ENCODE results near the gene FCGR3B. TPM values are rescaled to one million over a fixed set of nuclear protein-coding genes. Genes with fewer than 3 reads are reported as not detected.
"Not testable (repeated sequence)": the region's sequence is repeated elsewhere in the genome, so short reads cannot be mapped to it uniquely, and the experiment has no call there.

The FCGR3B gene
- total RNA-seq, 1 experiment from 2014 or later: not detected

DNA sequence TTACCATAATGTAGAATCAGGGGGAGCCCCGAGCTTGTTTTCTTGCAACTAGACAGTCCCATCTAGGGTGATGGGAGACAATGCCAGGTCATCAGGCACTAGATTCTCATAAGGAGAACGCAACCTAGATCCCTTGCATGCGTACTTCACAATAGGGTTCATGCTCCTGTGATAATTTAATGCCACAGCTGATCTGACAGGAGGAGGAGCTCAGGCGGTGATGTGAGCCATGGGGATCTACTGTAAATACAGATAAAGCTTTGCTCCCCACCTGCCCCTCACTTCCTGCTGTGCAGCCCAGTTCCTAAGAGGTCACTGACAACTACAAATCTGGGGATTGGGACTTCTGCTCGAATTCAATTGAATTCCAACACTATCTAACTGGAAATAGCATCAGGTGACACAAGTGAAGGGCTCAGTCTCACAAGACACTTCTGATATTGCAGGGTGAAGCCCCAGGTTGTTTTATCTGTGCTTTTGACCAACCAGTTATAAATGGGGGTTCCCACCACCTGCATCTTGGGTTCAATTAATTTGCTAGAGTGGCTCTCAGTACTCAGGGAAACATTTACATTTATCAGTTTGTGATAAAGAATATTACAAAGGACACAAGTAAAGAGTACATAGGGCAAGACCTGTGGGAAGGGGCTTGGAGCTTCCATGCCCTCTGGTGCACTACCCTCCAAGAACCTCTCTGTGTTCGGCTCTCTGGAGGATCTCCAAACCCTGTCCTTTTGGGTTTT, 7.4 kb upstream of the FCGR3B start:
- DNase-seq (ENCODE audit: low spot score): not testable (repeated sequence)

DNA sequence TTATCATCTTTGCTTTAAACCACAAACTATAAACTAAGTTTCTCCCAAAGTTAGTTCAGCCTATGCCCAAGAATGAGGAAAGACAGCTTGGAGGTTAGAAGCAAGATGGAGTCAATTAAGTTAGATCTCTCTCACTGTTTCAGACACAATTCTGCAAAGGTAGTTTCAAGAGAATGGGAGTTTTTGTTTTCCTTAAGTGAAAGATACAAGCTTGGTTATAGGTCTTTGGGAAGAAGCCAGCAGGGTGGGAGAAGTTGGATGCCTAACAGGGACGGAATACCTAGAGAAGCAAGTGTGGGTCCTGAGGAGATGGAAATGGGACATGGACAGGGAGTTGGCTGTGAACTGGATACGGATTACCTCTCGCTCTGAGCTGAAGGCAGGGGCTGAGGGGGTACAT, 6.0 kb upstream of the FCGR3B start:
- DNase-seq (ENCODE audit: low spot score): not testable (repeated sequence)

DNA sequence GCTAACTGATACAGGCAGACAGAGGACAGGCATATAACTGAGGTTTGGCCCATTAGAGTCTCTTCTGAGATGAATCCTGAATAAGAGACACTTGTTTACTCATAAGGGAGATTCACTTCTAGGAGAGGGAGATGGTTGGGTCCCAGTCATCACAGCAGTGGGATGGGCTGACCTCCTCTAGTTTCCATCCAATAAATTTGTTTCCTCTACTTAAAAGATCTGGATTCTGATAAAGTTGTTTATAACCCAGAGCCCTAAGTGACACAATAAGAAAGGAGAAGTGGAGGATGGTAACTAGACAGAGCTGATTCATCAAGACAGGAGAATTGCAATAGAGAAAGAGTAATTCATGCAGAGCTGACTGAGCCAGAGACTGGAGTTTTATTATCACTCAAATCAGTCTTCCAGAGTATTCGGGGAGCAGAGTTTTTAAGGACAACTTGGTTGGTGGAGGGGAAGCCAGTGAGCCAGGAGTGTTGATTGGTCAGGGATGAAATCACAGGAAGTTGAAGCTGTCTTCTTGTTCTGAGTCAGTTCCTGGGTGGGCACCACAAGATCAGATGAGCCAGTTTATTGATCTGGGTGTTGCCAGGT, 5.3 kb upstream of the FCGR3B start:
- DNase-seq (ENCODE audit: low spot score): not testable (repeated sequence)

DNA sequence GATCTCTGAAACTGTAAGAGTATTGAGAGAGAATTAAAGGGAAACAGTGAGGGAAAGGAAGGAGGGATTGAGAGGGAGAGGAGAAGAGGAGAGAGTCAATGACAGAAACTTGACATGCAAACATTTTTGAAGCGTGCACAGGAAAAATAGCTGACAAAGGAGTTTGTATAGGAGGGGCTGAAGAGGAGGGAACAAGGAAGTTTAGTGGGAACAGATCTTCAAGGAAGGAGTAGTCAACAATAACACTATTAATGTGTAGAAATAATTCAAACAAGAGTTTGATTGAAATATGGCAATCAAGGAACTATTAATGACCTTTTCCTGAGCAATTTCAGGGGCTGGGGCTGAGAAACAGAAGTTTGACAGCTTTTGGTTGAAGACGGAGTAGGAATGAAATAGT, 4.0 kb upstream of the FCGR3B start:
- DNase-seq (ENCODE audit: low spot score): not testable (repeated sequence)

DNA sequence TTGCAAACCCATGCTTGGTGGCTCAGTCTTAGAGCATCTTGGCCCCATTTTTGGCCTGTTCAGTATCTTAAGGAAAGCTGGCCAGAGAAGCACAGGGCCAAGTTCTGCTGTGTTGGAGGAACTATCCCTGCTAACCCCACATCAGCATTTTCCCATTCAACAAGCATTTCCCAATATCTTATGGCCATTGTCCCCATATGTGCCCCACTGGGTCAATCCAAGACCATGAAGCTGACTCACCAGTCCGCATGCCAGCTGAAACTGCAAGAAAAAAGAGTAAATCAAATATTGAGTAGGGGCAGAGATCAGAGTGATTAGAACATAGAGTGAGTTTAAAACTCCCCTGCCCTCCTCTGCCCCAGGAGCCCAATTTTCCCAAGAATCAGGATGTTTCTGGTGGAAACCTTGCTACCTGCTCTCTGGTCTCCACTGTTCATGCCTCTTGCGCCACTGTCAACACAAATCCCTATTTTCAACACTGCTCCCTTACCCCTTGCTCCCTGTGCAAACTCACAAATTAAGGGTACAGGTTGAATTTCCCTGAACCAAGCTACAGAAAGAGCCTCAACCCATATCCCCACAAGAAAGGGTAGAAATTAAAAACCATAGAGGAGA, 741 bp downstream of the FCGR3B start:
- not testable (repeated sequence) for DNase-seq (ENCODE audit: low spot score)

DNA sequence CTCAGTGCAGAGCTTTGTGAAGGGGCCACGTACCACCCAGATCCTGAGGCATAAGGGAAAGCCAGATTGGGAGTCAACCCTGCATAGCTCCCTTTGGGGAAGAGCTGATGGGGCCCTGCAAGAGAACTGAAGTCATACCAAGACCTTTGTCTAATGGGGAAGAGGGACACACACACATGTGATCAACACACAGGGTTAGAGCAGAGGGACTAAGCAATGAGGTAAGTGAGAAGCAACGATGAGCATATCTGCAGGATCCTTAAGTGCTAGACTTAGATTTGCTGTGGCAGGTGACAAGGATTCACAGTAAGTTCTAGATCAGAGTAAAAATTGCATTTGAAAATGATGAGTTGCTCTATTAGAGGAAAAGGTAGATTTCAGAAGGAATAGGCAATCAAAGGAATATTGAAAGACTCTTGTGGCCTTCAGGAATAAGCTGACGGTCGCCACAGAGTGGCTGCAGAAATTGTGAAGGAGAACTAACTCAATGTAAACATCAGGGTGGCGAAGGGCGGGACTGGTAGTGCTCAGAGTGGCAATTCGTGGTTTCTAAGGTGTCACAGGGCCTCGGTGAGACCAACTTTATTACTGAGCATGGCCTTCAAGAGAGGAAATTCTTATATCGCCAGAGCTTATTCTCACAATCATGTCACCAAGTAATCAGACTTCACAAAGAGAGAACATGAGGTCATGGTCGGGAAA, 4.4 kb downstream of the FCGR3B start:
- not testable (repeated sequence) for DNase-seq (ENCODE audit: low spot score)

DNA sequence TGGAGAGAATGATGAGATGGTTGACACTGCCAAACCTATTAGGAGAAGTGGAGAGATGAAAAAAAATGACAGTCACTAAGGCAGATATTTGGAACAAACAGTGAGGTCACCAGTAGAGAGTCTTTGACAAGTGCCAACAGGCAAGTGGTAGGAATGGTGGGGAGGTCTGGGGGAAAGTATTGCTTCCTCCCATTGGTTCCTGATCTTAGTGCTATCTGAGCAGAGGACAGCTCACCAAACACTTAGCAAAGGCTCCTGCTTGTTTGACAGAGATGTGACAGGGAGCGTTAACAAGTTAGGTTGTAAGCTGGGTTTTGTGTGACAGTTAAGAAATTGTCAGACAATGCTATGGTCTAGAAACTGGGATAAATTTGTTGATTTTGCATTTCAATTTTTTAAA, 6.4 kb downstream of the FCGR3B start:
- not testable (repeated sequence) for DNase-seq (ENCODE audit: low spot score)

DNA sequence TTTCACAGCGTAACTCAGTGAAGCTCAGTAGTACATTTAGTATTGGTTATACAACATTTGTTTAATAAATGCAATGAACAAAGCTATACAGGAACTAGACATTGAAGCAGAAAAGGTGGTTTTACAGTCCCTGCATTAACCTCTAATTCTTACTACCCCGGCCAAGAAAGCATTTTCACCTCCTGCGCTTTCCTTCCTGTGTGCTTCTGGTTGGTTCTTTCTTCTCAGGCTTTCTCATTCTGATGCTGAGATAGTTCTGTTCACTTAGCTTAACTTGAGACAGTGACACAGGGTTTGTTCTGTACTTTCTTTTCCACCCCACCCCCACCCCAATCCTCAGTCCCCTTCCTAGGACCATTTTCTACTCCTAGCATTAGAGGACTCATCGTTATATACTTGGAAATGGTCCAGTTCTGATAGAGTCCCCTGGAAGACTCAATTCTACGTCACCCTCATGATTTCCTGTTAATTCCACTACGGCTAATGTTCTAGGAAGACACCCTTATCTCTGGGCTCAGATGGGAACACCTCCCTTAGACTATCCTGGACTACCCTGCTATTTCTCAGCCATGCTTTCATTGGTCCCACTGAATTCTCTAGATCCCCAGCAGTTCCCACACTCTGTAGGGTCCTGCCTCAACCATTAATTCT, 7.5 kb downstream of the FCGR3B start:
- not testable (repeated sequence) for DNase-seq (ENCODE audit: low spot score)

DNA sequence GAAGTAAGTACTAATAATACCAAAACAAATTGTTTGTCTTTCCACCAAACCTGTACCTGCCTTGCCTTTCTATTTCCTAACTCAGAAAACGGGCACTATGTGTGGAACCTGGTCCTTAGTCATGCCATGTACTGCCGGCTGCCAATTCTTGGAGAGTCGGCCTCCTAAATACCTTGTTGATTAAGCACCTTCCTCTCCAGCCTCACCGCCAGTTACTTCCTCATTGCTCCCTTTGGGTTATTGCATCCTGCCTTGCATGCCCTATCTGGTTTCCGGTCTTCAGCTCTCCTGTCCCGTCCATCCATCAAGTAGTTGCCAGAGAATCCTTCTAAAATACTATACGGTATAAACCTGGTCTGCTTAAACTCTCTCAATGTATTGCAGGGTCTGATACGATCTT, 8.9 kb downstream of the FCGR3B start:
- DNase-seq (ENCODE audit: low spot score): not testable (repeated sequence)

DNA sequence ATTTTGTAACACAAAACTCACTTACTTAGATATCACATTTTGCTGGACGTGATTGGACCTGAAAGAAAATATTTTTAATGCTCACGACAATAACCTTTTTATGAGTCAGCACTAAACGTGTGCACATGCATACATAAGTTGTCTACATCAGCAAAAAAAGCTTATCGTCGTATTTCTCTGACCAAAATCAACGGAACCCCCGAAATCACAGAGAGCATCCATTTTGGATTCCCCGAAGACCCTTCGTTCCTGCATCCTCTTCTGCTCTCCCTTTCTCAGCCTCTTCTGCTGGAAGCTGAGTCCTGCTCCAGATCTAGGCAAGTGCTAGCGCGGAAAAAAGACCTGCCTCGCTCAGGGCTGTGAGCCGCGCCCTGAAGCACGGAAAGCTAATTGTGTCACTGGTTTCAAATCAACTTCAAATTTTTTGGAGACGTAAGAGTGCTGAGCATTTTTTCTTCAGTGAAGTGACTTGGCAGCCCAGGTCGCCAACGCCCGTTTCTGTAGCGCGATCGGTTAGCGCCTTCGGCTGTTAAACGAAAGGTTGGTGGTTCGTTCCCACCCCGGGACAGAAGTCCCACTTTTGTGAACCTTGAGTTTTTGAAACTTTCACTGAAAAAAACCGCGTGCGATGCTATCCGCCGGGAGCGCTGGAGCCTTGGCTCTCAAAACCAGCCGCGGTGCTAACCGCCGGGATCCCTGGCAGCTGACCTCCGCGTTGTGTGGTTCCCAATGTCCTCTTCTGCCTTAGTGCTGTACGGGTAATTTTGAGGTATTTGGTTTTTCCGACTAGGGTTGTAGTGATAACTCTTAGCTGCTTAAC, 9.6 kb downstream of the FCGR3B start:
- DNase-seq (ENCODE audit: low spot score): peak; percentile 92

DNA sequence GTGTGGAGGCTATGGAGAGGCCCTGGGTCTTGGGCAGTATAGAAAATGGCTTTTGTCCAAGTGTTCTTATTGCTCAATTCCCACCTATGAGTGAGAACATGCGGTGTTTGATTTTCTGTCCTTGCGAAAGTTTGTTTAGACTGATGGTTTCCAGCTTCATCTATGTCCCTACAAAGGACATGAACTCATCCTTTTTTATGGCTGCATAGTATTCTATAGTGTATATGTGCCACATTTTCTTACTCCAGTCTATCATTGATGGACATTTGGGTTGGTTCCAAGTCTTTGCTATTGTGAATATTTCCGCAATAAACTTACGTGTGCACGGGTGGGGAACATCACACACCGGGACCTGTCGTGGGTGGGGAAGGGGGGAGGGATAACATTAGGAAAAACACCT, 10.6 kb downstream of the FCGR3B start:
- not testable (repeated sequence) for DNase-seq (ENCODE audit: low spot score)

DNA sequence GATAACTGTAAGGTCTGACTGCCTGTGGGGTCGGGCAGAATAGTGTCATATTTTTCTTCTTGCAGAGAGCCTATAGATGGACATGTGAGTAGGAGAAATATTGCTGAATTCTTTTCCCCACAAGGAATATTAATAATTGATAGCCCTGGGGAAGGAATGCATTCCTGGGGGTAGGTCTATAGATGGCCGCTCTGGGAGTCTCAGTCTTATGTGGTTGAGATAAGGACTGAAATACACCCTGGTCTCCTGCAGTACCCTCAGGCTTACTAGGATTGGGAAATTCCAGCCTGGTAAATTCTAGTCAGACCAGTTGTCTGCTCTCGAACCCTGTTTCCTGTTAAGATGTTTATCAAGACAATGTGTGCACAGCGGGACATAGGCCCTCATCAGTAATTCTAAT, 12.5 kb downstream of the FCGR3B start:
- not testable (repeated sequence) for DNase-seq (ENCODE audit: low spot score)

DNA sequence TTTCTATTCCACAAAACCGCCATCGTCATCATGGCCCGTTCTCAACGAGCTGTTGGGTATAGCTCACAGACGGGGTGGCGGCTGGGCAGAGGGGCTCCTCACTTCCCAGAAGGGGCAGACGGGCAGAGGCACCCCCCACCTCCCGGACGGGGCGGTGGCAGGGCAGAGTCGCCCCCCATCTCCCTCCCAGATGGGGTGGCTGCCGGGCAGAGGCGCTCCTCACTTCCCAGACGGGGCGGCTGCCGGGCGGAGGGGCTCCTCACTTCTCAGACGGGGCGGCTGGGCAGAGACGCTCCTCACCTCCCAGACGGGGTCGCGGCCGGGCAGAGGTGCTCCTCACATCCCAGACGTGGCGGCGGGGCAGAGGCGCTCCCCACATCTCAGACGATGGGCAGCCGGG, 14.6 kb downstream of the FCGR3B start:
- DNase-seq (ENCODE audit: low spot score): not testable (repeated sequence)

DNA sequence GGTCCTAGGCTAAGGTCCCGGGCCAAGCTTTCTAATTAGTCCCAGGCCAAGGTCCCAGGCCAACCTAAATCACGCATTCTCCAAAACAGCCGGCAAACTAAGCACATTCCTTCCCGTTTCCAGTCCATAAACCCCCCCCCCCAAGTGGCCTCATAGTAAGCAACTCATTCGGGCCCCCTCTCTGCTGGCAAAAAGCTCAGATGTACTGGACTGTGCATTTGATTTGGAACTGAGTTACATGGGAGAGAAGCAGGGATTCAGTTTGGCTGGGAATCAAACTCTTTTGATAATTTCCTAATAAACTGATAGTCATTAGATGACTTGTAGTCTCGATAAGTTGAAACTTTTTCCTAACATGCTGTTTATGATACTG, 17.8 kb downstream of the FCGR3B start:
- not testable (repeated sequence) for DNase-seq (ENCODE audit: low spot score)

DNA sequence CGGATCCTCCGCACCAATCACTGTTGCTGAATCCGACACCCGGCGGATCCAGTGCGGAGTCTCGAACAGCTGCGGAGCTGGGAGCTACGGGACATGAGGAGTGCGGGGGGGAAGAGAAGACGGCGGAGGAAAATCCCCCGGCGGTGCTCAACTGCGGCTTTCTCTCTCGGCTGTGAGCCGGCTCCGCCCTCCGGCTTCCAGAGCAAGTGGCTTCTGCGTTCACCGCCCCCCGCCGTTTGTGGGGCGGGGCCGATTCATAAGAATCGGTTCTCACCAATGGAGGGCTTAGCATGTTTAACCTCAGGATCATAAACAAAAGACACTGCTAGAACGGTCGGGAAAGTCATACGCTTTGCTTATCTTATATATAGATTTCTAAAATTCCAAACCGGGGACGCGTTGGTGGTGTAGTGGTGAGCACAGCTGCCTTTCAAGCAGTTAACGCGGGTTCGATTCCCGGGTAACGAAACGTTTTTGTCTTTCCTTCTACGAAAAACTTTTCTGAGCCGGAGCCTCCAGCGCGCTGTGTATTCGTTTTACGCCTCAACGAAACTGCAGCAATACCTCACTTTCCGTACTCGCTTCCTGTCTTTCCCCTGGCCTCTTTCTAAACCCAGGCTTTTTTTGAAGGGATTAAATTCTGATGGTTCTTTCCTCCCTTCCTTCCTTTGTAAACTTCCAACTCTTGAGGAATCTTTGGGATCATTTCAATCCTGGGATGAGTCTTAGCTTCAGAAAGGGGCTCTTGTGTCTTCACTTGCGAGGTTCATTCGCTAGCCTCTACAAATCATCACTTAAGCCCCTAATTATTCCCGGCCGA, 18.4 kb downstream of the FCGR3B start:
- peak; percentile 99 for DNase-seq (ENCODE audit: low spot score)

DNA sequence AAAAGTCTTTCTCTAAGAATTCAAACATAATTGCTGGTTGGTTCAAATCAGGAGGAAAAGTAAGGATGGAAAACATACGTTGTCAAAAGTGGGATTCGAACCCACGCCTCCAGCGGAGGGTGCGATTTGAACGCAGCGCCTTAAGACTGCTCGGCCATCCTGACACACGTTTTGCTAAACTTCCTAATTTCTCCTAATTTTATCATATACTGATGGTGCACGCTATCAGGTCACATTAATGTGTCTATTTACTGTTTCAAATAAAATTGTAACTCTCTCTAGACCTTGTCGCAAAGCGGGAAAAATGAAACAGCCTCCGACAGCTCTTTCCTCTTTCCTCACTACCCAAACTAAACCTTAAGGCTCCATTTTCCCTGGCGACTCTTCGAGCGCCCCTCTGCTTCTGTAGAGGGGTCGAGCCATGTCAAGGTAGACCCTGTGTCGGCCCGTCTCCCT, 19.1 kb downstream of the FCGR3B start:
- not testable (repeated sequence) for DNase-seq (ENCODE audit: low spot score)

DNA sequence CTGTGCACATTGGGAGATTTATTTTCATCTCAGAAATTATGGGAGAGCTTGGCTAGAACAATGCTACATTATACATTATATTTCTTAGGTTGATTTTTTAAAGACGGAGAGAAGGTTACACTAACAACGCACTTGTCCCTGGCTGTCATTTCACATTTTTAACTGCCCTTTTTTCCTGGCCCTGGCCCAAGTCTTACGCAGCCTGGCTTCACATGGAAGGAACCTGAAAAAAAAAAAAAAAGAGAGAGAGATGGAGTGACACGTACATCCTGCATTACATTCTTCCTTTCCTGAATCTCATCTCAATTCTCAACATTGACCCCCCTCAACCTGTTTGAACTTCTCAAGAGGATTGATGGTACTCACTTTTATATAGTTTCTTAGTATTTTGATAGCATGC, 20.8 kb downstream of the FCGR3B start:
- DNase-seq (ENCODE audit: low spot score): not testable (repeated sequence)

DNA sequence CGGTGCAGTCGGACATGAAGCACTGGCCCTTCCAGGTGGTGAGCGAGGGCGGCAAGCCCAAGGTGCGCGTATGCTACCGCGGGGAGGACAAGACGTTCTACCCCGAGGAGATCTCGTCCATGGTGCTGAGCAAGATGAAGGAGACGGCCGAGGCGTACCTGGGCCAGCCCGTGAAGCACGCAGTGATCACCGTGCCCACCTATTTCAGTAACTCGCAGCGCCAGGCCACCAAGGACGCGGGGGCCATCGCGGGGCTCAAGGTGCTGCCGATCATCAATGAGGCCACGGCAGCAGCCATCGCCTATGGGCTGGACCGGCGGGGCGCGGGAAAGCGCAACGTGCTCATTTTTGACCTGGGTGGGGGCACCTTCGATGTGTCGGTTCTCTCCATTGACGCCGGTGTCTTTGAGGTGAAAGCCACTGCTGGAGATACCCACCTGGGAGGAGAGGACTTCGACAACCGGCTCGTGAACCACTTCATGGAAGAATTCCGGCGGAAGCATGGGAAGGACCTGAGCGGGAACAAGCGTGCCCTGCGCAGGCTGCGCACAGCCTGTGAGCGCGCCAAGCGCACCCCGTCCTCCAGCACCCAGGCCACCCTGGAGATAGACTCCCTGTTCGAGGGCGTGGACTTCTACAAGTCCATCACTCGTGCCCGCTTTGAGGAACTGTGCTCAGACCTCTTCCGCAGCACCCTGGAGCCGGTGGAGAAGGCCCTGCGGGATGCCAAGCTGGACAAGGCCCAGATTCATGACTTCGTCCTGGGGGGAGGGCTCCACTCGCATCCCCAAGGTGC, 24.2 kb downstream of the FCGR3B start:
- not testable (repeated sequence) for DNase-seq (ENCODE audit: low spot score)
